HG03108 (cell line): Measurements from ENCODE around the gene KCNIP3.
A peak's percentile ranks its signal among the peaks of the same experiment; 100 is the strongest.

Experiments used
- ATAC-seq: cut with Tn5 transposase; IDR thresholded peaks from one replicate; pipeline ENCODE4 v1.9.1; 2021; ENCODE audit warnings: moderate library complexity; ENCODE audit not compliant: unreplicated experiment

KCNIP3 gene

DNA sequence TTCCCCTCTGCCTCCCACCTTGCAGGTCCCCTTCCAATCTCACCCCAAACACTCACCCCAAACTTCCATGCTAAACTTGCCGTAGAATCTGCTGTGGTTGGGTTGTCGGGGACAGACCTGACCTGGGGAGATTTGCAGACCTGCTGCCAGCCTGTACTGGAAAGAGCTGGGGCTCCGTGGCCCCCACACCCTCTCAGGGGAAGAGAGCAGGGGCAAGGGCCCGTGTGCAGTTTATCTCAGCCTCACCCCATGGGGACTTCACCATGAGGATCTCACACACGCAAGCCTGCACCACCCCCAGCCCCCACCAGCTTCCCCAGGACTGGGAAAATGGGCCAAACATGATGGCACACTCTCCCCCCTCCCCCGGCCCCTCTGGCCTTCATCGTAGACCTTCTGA lies 30.7 kb downstream of the KCNIP3 start:
- no peak for ATAC-seq

DNA sequence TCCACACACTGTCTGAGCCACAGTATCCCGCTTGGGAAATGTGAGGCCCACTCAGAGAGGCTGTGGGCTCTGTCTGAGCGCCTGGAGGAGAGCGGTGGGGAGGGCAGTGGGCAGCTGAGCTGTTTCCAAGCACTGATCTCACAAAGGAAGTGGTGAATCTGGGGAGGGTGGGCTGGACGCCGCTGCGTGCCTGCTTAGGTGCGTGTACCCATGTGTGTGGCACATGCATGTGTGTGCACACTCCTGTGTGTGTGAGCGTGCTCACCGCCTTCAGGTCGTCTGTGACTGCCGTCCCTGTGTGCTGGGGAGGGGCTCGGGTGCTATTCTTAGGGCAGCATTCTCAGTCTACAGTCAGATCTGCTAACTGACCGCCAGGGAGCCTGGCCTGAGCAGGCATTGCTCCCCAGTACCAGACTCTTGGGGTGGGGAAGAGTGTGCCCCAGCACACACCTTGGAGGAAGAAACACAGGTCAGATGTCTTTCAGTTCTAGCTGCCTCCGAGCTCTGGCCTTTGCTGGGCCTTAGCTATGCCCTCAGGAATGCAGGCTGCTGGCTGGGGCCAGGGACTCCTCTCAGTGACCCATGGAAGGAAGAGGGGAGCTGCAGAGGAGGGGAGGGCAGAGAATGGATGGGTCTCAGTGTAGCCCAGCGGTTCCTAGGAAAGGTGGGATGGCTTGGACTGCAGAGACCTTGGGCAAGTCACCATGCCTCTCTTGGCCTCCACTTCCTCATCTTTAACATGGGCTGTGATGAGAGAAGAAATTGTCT lies 31.4 kb downstream of the KCNIP3 start:
- ATAC-seq, result no peak

DNA sequence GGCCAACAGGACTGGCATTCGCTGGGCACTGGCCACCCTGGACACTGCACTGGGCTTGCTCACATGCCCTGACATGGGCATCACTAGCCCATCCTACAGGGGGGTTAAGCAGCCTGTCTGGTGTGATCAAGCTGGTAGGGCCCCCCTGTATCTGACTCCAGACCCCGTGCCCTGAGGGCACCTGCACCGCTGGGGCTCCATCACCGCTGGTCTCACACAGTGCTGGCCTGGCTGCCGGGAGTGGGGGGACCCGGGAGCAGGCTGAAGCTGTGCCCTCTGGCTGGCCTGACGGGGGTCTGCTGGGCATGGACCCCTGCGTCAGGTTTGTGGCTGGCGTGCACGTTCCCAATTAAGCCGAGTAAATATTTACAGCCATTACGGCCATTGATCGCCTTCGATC lies 32.3 kb downstream of the KCNIP3 start:
- no peak for ATAC-seq

DNA sequence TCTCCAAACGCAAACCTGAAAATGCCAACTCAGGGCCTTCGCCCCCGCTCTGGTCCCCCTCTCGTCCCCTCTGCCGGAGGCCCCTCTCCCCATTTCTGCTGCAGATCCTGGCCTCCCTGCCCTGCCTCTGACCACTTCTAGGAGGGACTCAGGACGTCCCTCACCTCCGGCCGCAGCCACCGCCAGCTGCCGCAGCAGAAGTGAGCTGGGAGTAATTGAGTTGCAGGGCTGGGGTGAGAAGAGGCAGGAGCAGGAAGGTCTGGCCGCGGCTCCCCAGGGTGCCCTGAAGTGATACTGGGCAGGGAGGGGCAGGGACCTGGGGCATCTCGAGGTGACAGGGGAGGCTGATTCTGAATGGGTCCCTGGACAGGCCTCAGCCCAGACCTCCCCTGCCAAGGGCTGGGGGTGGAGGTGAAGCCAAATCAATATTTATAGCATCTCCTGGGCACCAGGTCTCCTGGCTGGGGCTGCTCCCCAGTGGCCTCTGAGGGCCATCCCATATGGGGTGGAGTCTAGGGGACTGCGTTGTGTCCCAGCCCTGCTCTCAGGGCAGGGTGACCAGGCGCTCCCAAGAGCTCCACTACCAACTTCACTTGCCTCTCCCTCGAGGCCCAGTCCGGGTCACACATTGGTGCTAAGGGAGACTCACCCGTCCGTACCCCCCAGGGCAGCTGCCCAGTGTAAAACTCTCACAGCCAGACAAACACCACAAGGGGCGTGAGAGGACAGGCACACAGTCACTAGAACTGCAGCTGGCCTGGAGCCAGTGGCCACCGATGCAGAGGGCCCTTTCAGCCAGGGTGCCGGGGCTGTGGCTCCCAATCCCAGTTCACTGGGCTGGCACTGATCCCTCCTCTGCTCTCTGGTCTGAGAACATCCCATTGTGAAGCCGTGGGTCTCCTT lies 33.0 kb downstream of the KCNIP3 start:
- ATAC-seq, result no peak

DNA sequence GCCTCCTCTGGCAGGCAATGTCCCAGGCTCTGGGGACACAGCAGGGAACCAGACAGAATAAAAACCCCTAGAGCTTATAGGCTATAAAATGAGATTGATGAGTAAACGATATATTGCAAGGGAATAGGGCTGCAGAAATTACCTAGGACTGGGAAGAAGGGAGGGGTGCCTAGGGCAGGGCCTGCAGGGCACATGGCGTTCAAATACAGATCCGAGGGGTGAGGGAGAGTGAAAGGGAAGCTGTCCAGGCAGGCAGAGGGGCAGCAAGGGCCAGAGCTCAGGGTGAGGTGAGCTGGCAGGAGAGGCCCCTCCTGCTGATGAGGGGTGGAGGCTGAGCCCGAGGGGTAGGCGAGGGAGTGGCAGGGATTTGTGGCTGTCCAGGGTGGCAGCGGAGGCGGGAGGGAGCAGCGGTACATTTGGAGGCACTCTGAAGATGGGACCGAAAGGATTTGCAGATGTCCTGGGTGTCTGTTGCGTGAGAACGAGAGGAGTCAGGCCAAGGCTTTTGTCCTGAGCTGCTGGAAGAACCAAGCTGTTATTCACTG lies 33.7 kb downstream of the KCNIP3 start:
- no peak for ATAC-seq

DNA sequence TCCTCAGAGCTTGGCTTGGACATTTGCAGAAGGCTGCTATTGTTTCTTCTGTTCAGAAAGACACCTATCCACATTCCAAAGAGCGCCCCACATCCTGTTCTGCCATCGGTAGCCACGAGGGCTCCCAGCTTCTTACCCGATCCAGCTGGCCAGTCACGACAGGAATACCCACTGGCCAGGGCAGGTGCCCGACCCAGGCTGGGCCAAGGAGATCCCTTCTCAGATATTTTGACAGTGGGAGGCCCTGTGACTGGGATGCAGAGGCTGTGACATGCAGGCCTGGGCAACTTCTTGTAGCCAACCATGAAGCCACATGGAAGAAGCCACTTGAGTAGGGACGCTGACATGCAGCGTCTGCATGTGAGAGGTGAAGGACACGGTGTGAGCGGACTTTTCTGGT lies 34.5 kb downstream of the KCNIP3 start:
- ATAC-seq, result no peak

DNA sequence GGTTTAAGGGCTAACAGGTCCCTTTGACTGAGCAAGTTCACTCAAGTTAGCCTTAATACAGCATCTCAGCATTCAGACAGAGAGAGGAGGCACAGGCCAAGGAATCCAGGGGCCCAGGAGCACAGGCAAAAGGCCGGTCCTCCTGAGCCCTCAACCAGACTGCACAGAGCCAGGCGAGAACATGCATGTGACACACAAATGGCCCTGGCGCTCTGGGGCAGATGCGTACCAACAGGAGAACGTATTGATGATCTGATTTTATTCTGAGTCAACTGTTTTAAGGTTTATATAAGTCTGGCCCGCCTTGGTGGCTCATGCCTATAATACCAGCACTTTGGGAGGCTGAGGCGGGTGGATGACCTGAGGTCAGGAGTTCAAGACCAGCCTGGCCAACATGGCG lies 34.9 kb downstream of the KCNIP3 start:
- ATAC-seq, result no peak

DNA sequence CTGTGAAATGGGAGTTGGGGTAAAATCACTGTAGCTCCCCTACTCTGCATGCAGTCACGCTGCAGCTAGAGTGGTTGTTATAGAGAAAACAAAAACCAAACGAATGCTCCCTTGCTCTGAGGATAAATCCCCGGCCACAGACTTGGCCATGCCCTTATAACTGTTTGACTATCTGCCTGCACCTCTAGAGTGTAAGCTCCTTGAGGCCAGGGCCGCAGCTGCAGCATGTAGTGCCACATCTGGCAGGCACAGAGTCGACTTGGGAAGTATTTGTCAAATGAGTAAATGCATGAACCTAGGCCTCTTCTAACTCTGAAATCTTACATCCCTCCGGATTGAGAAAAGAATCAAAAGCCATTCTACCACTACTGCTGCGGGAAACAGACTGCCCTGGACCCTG lies 35.9 kb downstream of the KCNIP3 start:
- ATAC-seq, result no peak

DNA sequence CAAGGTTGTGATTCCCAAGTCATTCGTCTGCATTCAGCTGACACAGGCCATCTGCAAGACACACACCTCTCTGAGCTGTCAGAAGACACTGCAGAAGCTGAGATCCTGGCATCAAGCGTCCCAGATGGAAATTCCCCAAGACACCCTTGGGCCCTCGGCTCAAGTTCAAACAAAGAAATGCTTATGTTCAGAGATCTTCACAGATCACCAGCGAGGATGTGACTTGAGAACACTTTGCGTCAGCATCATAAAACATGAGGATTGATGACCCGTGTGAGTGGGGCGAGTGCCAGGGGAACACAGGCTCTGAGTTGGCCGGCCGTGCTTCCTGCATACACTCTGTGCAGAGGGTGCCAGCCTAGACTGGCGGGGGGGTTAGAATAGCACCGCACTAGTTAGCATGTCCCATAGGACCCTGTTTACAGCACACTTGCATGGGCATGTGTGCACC lies 36.8 kb downstream of the KCNIP3 start:
- no peak for ATAC-seq

DNA sequence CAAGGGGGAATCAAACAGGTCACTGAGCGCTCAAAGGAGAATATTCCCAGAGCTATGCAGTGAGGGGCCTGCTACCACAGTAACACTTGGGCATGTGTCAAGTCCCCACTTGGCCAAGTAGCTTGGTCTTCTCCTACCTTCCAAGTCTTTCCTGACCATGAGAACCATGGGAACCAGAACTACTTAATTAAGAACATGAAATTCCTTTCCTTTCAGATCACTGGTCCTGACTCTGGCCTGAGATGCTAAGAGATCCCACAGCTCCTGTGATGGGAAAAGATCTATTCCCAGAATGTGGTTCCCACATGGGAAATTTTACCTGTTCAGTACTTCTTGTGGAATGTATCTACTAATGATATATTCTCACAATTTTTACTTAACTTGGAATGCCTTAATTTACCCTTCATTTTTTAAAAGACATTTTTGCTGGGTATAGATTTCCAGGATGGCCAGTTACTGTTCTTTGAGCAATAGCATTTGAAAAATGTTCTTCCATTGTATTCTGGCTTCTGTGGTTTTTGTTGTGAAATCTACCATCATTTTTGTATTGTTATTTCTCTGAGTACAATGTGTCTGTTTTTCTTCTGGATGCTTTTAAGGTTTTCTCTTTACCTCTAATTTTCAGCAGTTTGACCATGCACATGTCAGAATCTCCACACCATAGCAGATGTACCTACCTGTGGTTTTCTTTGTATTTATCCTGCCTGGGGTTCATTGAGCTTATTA lies 37.9 kb downstream of the KCNIP3 start:
- ATAC-seq, result no peak

DNA sequence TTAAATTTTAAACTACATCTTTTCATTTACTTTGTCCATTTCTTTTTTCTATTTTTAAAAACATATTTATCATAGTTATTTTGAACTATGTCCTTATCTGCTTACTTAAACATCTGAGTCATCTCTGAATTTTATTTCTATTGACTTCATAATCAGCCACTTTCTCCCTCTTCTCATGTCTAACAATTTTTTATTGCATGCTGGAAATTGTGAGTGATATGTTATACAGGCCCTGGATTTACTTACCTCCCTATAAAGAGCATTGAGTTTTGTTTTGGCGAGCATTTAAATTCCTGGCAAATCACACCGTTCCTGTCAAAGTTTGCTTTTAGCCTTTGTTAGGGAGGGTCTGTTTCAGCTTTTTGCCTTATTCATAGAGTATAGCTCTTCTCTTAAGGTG lies 39.3 kb downstream of the KCNIP3 start:
- ATAC-seq, result no peak

DNA sequence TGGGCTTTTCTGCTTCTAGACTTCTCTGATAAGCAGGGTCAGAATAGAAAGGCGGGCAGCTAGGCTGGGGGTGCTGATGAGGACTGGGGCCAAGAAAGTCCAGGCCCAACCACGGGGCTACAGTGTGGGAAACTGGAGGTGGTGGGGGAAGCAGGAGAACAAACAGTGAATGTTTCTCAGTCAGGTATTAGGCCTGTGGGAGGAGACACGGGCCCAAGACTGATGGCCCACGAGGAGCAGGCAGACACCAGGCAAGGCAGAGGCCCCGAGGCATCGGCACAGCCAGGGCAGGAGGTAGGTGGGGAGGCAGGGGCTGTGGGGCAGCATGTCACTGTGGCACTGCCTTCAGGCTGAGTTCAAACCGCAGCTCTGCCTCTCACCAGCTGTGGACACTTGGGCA lies 40.7 kb downstream of the KCNIP3 start:
- no peak for ATAC-seq

DNA sequence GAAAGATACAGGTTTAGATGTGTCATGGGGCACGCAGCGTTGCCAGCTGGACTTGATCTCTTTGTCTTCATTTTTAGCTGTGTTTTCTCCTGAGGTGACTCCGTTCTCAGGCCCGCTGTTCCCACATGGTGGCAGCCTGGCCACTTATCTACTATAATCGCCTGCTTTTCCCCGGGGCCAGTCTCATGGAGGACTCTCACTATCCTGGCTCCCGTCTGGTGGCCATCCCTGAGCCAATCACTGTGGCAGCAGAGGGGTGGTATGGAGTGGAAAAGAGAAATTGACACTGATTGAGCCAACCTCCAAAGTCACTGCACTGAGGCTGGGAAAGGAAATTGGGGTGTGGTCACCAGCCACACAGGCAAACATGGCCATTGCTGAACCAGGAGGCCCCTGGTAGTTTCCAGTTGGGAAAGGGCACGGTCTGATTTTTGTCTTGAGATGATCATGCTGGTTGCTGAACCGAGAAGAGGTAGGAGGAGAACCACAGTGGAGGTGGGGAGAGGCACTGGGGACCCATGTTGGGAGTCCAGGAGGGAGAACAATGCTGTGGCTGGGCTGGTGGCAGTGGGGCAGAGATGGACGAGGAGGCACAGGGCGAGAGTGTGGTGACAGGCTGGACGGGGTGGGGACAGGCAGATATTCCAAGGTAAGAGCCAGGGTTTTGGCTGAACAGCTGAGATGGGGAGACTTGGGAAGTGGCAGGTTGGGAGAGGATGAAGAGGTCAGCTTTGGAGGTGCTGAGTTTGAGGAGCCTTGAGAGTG lies 45.6 kb downstream of the KCNIP3 start:
- ATAC-seq, result no peak

DNA sequence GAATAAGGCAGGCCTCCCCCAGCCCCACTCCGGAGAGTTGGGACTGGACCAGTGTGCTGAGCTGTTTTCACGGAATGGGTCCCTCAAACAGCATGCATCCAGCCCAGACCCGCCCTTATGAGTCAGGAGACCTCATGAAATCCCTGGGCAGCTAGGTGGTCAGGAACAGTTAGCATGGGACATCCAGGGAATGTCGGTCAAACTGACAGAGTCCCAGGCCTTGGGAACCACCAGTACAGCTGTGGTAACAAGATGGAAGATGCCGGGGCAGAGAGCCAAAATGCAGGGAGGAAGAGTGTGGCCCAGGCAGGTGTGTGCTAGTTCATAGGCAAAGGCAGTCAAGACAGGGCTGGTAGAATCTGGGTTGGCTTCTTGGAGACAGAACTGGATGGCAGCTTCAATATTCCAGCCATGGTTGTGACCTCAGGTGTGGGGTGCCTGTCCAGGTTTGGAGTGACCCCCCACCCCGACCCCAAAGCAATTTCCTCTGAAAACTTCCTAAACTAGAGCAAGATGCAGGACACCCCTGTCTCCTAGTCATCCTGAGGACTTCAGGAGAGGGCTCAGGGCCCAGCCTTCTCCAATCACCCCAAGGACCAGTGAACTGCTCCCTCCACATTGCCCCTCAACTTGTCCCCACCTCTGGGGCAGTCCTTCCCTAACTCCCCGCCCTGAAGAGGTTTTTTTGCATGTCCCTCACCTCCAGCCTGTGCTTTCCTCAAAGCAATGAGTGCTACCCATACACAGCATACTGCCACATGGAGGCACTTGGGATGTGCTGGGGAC lies 46.5 kb downstream of the KCNIP3 start:
- ATAC-seq, result no peak

DNA sequence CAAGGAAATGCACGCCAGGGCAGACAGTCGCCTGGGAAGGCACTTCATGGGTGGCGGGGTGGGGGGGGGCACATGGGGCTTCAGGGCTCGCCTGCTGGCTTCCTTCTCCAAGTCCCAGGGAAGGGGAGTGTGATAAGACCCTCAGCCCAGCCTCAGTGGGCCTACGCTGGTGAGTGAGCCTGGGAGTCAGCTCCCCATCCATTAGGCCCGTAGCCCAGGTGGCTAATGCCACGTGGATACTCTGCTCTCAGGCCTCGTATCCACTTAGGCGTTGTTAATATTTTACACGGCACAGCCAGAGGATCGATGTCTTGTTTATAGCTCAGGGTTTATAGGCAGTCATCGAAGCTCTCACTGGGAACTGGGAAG lies 47.1 kb downstream of the KCNIP3 start:
- no peak for ATAC-seq

DNA sequence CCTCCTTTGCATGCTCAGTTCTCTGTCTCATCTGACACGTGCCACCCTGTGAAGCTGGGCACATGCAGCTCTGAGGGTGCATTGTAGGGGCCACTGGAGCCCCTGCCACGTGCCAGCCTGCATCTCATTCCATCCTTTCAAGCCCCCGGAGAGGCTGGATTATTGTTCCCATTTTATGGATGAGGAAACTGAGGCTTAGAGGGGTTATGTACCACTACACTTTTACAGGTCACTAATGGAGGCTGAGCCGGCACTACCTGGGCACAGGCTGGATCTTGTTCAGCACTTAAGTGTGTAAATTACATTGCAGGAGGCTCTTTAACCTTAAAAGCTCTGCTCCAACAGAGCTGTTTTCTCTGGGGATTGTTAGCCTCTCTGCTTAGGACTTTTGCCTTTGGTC lies 47.5 kb downstream of the KCNIP3 start:
- ATAC-seq, result no peak

DNA sequence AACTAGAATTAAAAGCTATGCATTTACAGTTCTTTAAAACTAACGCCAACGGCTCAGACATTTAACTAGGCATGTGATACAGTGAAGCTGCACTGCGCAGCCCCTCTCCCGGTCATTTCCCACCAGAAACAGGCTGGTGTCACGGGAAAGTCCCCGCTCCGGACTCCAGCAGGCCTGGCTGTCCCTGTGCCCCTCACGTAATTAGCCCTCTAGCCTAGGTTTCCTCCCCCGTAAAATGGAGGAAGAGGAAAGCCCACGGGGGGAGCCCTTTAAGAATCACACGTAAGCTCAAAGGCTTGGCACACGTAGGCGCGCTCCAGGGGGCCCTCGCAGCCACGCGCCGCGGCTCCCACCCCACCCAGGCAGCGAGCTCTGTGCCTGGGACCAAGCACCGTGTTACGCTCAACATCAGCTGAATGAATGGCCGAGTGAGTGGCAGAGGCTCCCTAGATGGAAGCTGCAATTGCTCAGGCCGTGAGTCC lies 48.0 kb downstream of the KCNIP3 start:
- no peak for ATAC-seq

DNA sequence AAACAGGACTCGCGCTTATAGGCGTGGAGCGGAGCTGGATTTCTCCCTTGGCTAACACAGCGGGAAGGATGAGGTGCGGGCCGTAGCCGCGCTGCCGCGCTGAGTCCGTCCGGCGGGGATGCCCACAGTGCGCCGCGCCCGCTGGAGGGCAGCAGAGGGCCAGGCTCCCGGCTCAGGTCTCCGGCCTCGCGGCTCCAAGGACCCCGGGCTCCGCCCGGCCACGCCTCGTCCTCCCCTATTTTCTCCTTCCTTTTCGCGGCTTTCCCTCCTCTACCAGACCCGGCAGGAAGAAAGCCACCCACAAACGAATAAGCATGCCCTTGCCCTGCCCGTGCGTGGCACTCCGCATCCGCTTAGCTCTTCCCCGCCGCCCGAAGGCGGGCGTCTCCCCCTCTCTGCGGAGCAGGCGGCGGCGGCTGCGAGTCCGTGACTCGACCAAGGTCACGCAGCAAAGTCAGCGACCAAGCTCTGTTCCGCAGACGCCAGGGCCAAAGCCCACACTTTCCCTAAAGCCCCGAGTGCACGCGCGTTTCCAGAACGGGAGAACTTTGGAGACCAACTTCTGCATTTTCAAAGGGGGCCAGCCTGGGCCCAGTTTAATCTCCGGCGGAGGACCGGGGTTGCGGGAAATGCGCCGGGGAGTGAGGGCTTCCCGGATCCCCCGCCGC lies 48.5 kb downstream of the KCNIP3 start:
- peak; percentile 67 for ATAC-seq

DNA sequence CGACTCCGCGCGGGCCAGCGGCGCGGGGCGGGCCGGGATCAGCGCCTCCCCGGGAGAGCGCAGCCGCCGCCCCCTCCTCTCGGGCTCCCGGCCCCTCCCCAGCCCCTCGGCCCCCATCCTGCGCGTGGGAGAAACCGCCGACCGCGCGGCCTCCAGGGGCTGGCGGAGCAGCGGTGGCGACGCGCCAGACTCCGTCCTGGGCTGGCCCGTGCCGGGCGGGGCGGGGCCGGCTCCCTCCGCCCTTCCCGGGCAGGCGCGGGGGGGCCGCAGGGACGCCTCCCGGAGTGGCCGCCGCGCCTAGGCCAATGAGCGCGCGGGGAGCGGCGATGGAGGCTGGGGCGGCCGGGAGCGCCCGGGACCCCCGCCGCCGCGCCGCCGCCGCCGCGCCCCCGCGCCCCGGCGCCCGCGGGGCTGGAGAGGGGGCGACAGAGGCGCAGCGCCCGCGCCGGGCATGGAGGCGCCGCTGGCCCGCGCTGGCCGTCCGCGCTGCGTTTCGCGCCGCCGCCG lies 49.1 kb downstream of the KCNIP3 start:
- no peak for ATAC-seq
